ENCODE results near the gene LRRC74B.

The LRRC74B gene

GRCh38 chr22:21101877-21102638 lies 56.3 kb downstream of the LRRC74B start:
- H3K36me3 Mint-ChIP-seq, result no peaks in the 10 kb centered on the region
- H3K4me3 Mint-ChIP-seq, result no peak overlapping the region
- DNase-seq, result no peak
- no peak overlapping the region for H3K27ac Mint-ChIP-seq
- no peaks in the 10 kb centered on the region for H3K9me3 Mint-ChIP-seq
- peaks cover 36 to 63% of the 10 kb centered on the region in 2 donors for H3K27me3 Mint-ChIP-seq
- no peak for ATAC-seq (replicated peaks)
- peaks cover 5 to 8% of the 10 kb centered on the region in 2 donors for H3K4me1 Mint-ChIP-seq

GRCh38 chr22:21102659-21103267 lies 57.0 kb downstream of the LRRC74B start:
- Mint-ChIP-seq H3K27me3 (peaks cover 36 to 62% of the 10 kb centered on the region in 2 donors), H3K27ac (peak overlapping the region; percentile 68), H3K4me3 (peak overlapping the region; percentile 3 to 37), H3K9me3 (no peaks in the 10 kb centered on the region), H3K36me3 (no peaks in the 10 kb centered on the region), H3K4me1 (peaks cover 5 to 8% of the 10 kb centered on the region in 2 donors)
- DNase-seq (peak; percentile 61), ATAC-seq (replicated peaks) (peak; percentile 99 to 100)

GRCh38 chr22:21103633-21104032 lies 57.9 kb downstream of the LRRC74B start:
- H3K4me1 Mint-ChIP-seq, result peaks cover 5 to 8% of the 10 kb centered on the region in 2 donors
- no peak overlapping the region for H3K27ac Mint-ChIP-seq
- H3K4me3 Mint-ChIP-seq, result no peak overlapping the region
- DNase-seq, result no peak
- no peaks in the 10 kb centered on the region for H3K9me3 Mint-ChIP-seq
- H3K27me3 Mint-ChIP-seq, result peaks cover 30 to 54% of the 10 kb centered on the region in 2 donors
- H3K36me3 Mint-ChIP-seq, result no peaks in the 10 kb centered on the region
- no peak for ATAC-seq (replicated peaks)

GRCh38 chr22:21104126-21104691 lies 58.5 kb downstream of the LRRC74B start:
- no peaks in the 10 kb centered on the region for H3K9me3 Mint-ChIP-seq
- no peak overlapping the region for H3K27ac Mint-ChIP-seq
- no peak for ATAC-seq (replicated peaks)
- H3K4me3 Mint-ChIP-seq, result no peak overlapping the region
- H3K27me3 Mint-ChIP-seq, result peaks cover 30 to 52% of the 10 kb centered on the region in 2 donors
- H3K36me3 Mint-ChIP-seq, result no peaks in the 10 kb centered on the region
- peaks cover 5 to 8% of the 10 kb centered on the region in 2 donors for H3K4me1 Mint-ChIP-seq
- DNase-seq, result no peak

GRCh38 chr22:21105294-21105693 lies 59.5 kb downstream of the LRRC74B start:
- Mint-ChIP-seq H3K9me3 (no peaks in the 10 kb centered on the region), H3K36me3 (no peaks in the 10 kb centered on the region), H3K27ac (no peak overlapping the region), H3K4me1 (peaks cover 5 to 8% of the 10 kb centered on the region in 2 donors), H3K27me3 (peaks cover 26 to 41% of the 10 kb centered on the region in 2 donors), H3K4me3 (no peak overlapping the region)
- ATAC-seq (replicated peaks) (no peak), DNase-seq (no peak)

GRCh38 chr22:21106000-21106399 lies 60.3 kb downstream of the LRRC74B start:
- H3K4me3 Mint-ChIP-seq, result no peak overlapping the region
- peaks cover 22 to 34% of the 10 kb centered on the region in 2 donors for H3K27me3 Mint-ChIP-seq

GRCh38 chr22:21108379-21109115 lies 62.8 kb downstream of the LRRC74B start:
- no peak for DNase-seq
- Mint-ChIP-seq H3K27ac (no peak overlapping the region), H3K4me3 (no peak overlapping the region), H3K36me3 (no peaks in the 10 kb centered on the region), H3K27me3 (peaks cover 11 to 13% of the 10 kb centered on the region in 2 donors), H3K9me3 (no peaks in the 10 kb centered on the region), H3K4me1 (no peaks in the 10 kb centered on the region)
- ATAC-seq (replicated peaks), result no peak

More at GRCh38 chr22:21106000-21106399, 60.3 kb downstream of the LRRC74B start:
- H3K4me1 Mint-ChIP-seq, result peaks cover 5 to 8% of the 10 kb centered on the region in 2 donors
- no peaks in the 10 kb centered on the region for H3K36me3 Mint-ChIP-seq
- H3K9me3 Mint-ChIP-seq, result no peaks in the 10 kb centered on the region
- no peak overlapping the region for H3K27ac Mint-ChIP-seq
- ATAC-seq (replicated peaks), result no peak
- no peak for DNase-seq
